IPS DF 6.9 (cell line): ENCODE results near the gene ZNF648.
A peak's percentile ranks its signal among the peaks of the same experiment; 100 is the strongest.
"Not testable (repeated sequence)": the region's sequence is repeated elsewhere in the genome, so short reads cannot be mapped to it uniquely, and the experiment has no call there.

Source experiments
- DNase-seq: peaks from one replicate; pipeline ENCODE4 v3.0.0-alpha.2; 2013; ENCODE audit warnings: low read depth, low spot score
- H3K27ac ChIP-seq: one replicate; pipeline ENCODE4 v1.5.1; 2013; ENCODE audit warnings: low read length, control low read depth
- H3K27me3 ChIP-seq: 2 replicates; pipeline ENCODE4 v1.6.1; 2013; ENCODE audit warnings: mild to moderate bottlenecking, low read length; ENCODE audit not compliant: control insufficient read depth, insufficient read depth
- H3K36me3 ChIP-seq: 2 replicates; pipeline ENCODE4 v1.6.1; 2013; ENCODE audit warnings: low read length; ENCODE audit not compliant: control insufficient read depth, insufficient read depth
- H3K4me1 ChIP-seq: 2 replicates; pipeline ENCODE4 v1.6.1; 2013; ENCODE audit warnings: low read length; ENCODE audit not compliant: control insufficient read depth, insufficient read depth
- H3K4me3 ChIP-seq: 2 replicates; pipeline ENCODE4 v1.5.1; 2013; ENCODE audit warnings: mild to moderate bottlenecking, low read length
- H3K9me3 ChIP-seq: 2 replicates; pipeline ENCODE4 v1.6.1; 2013; ENCODE audit warnings: low read length, inconsistent platforms; ENCODE audit not compliant: control insufficient read depth, insufficient read depth
- WGBS: extraction: QIAGEN DNeasy Blood & Tissue Kit; methylation state at CpG from one replicate; pipeline ENCODE4 v1.1.7; 2013; ENCODE audit warnings: mixed read lengths, missing lambda C conversion rate; ENCODE audit not compliant: insufficient read length, insufficient coverage; 5-methylcytosine and 5-hydroxymethylcytosine counted together

The ZNF648 gene, protein sequence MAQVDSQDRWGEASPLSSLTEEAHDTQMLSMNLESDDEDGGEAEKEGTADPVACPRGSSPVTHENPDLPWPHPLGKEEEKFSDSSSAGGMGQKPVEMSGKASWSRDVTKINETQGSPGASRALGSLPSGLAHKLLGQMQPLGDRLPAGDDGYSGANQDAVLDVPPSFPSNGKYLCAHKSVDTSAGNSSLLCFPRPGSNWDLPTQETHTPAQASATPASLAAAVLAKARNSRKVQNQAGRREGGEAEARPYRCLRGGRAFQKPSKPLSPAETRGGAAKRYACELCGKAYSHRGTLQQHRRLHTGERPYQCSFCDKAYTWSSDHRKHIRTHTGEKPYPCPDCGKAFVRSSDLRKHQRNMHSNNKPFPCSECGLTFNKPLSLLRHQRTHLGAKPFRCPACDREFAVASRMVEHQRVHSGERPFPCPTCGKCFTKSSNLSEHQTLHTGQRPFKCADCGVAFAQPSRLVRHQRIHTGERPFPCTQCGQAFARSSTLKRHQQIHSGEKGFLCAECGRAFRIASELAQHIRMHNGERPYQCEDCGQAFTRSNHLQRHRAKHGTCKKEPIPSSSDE

DNA sequence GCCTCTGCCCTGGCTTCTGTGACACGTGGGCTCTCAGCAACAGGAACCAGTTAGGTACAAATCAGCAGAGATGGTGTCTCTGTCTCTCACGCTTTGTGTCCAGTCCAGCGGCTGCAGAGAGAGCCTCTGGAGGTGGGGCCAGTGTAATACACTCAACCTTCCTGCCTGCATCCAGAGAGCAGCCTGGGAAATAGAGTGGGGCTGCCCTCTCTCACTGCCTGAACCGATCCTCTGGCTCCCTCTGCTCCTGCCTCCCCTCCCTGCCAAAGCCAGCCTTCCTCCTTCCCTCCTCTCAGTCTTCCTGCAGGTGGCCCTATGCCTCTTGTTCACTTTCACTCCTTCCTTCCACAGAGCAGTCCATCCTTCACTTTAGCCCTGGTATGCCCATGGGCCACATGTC is at the start of gene ZNF648:
ZNF648 (minus strand) TSS at position 119 of the 400 bp plus-strand sequence. CDS start 3,702 bp downstream, outside the sequence.
- Histone ChIP-seq H3K9me3 (no peaks in the 10 kb centered on the region), H3K27me3 (no peaks in the 10 kb centered on the region), H3K4me1 (no peaks in the 10 kb centered on the region), H3K4me3 (no peak within 1 kb of the TSS), H3K27ac (no peak within 1 kb of the TSS), H3K36me3 (no peaks in the 10 kb centered on the region)
- whole genome bisulfite sequencing = no CpG with 5 or more reads among the region's 4 CpGs
- DNase-seq = no peak

GRCh38 chr1:182110635-182111034 is 49.1 kb upstream of the ZNF648 start:
- WGBS = no CpG with 5 or more reads among the region's 6 CpGs

DNA sequence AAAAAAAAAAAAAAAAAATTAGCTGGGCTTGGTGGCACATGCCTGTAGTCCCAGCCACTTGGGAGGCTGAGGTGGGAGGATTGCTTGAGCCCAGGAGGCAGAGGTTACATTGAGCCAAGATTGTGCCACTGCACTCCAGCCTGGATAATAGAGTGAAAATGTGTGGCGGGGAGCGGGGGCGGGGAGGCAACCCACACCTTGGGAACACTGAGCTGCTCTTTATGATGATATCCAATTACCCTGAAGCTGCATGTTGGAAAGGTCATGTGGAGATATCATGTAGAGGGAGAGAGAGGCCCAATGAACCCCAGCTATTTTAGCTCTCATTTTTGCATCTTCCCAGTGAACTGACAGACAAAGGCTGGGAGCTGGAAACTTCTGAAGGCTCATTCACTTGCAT is 48.3 kb upstream of the ZNF648 start:
- Histone ChIP-seq H3K4me1 (no peaks in the 10 kb centered on the region; the same call in 1 of the 2 replicates), H3K36me3 (no peaks in the 10 kb centered on the region), H3K4me3 (no peak overlapping the region), H3K27me3 (no peaks in the 10 kb centered on the region), H3K9me3 (no peaks in the 10 kb centered on the region), H3K27ac (no peak overlapping the region)
- no CpG with 5 or more reads among the region's 3 CpGs for WGBS
- DNase-seq = no peak

More at GRCh38 chr1:182110635-182111034, 49.1 kb upstream of the ZNF648 start:
- no peak for DNase-seq
- H3K4me1 ChIP-seq = no peaks in the 10 kb centered on the region; the same call in 1 of the 2 replicates
- H3K27me3 ChIP-seq = no peaks in the 10 kb centered on the region
- H3K4me3 ChIP-seq = no peak overlapping the region
- H3K9me3 ChIP-seq = no peaks in the 10 kb centered on the region
- H3K27ac ChIP-seq = no peak overlapping the region
- H3K36me3 ChIP-seq = no peaks in the 10 kb centered on the region

GRCh38 chr1:182107209-182107608 is 45.7 kb upstream of the ZNF648 start:
- Histone ChIP-seq H3K27me3 (no peaks in the 10 kb centered on the region), H3K4me1 (no peaks in the 10 kb centered on the region; the same call in 1 of the 2 replicates), H3K9me3 (no peaks in the 10 kb centered on the region), H3K27ac (no peak overlapping the region), H3K36me3 (no peaks in the 10 kb centered on the region), H3K4me3 (no peak overlapping the region)
- no peak for DNase-seq
- no CpG with 5 or more reads among the region's 2 CpGs for WGBS

DNA sequence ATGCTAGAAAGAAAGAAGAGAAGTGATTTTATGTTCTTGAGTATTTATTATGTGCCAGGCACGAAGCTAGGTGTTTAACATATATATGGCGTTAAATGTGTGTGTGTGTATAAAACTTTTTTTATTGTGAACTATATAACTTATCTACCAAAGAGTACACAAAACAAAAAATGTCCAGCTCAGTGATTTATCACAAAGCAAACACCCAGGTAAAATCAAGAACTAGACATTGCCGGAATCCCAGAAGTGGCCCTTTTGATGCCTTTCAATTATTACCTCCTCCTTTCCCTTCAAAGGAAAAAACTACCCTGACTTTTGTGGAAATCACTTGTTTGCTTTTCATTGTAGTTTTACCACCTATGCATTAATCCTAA is 40.5 kb upstream of the ZNF648 start:
- Histone ChIP-seq H3K4me1 (peaks cover 1% of the 10 kb centered on the region; the same call in 1 of the 2 replicates), H3K27ac (no peak overlapping the region), H3K27me3 (no peaks in the 10 kb centered on the region), H3K9me3 (no peaks in the 10 kb centered on the region), H3K36me3 (no peaks in the 10 kb centered on the region), H3K4me3 (no peak overlapping the region)
- WGBS = no CpG with 5 or more reads among the region's 3 CpGs
- DNase-seq = no peak

GRCh38 chr1:182101415-182102042 is 40.0 kb upstream of the ZNF648 start:
- H3K27ac ChIP-seq = no peak overlapping the region
- H3K27me3 ChIP-seq = no peaks in the 10 kb centered on the region
- peaks cover 1% of the 10 kb centered on the region; the same call in 1 of the 2 replicates for H3K4me1 ChIP-seq
- WGBS = no CpG with 5 or more reads among the region's 8 CpGs
- DNase-seq = peak; percentile 87
- H3K36me3 ChIP-seq = no peaks in the 10 kb centered on the region
- no peaks in the 10 kb centered on the region for H3K9me3 ChIP-seq
- H3K4me3 ChIP-seq = no peak overlapping the region

GRCh38 chr1:182098301-182098700 is 36.8 kb upstream of the ZNF648 start:
- Histone ChIP-seq H3K9me3 (no peaks in the 10 kb centered on the region), H3K4me1 (peaks cover 1% of the 10 kb centered on the region; the same call in 1 of the 2 replicates), H3K27ac (no peak overlapping the region), H3K4me3 (no peak overlapping the region), H3K27me3 (no peaks in the 10 kb centered on the region), H3K36me3 (no peaks in the 10 kb centered on the region)
- no CpG with 5 or more reads among the region's 4 CpGs for WGBS
- DNase-seq = no peak

GRCh38 chr1:182095946-182096345 is 34.4 kb upstream of the ZNF648 start:
- Histone ChIP-seq H3K4me3 (no peak overlapping the region), H3K4me1 (peaks cover 1% of the 10 kb centered on the region; the same call in 1 of the 2 replicates), H3K36me3 (no peaks in the 10 kb centered on the region), H3K27ac (no peak overlapping the region), H3K9me3 (no peaks in the 10 kb centered on the region), H3K27me3 (no peaks in the 10 kb centered on the region)
- DNase-seq = no peak
- no CpG with 5 or more reads among the region's 2 CpGs for WGBS

- WGBS = no CpG with 5 or more reads among the region's 5 CpGs
- not testable (repeated sequence) for DNase-seq, H3K4me1 ChIP-seq, H3K36me3 ChIP-seq, H3K4me3 ChIP-seq, H3K27me3 ChIP-seq, H3K27ac ChIP-seq, H3K9me3 ChIP-seq
These were observed 33.0 kb upstream of the ZNF648 start for GRCh38 chr1:182094514-182095005.

DNA sequence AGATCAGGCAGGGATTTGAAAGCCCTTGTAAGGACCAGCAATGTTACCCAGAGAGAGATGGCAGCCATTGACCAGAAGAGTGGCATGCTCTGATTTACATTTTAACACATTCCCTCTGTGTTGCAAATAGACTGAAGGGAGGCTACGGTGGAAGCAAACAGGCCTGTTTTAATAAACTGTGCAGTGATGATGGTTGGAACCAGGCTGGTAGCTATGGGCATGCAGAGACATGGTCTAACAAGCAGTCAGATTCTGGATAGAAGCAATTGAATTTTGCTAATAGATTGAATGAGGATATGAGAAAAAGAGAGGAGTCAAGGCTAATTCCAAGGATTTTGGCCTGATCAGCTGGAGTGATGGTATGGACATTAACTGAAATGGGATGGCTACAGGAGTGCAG is 32.3 kb upstream of the ZNF648 start:
- no CpG with 5 or more reads among the region's 1 CpG for WGBS
- Histone ChIP-seq H3K4me3 (no peak overlapping the region), H3K9me3 (no peaks in the 10 kb centered on the region), H3K27ac (no peak overlapping the region), H3K27me3 (no peaks in the 10 kb centered on the region), H3K36me3 (no peaks in the 10 kb centered on the region), H3K4me1 (0 out of 2 replicates have a peak, but pooled peaks cover 1% of the 10 kb centered on the region)
- DNase-seq = no peak
